Activated CD8-positive, alpha-beta memory T cell treated with anti-CD3 and anti-CD28 coated beads for 1 hour (primary cell): ENCODE data around the gene PLA2G6.
"Not testable (repeated sequence)": the region's sequence is repeated elsewhere in the genome, so short reads cannot be mapped to it uniquely, and the experiment has no call there.

Source experiments
- DNase-seq, 2 donors: peaks; one replicate each; pipeline ENCODE4 v3.0.0-alpha.2; 2020; ENCODE audit warnings: low read depth in 1 of 2; ENCODE audit errors: extremely low read depth in 1 of 2

PLA2G6 gene

DNA sequence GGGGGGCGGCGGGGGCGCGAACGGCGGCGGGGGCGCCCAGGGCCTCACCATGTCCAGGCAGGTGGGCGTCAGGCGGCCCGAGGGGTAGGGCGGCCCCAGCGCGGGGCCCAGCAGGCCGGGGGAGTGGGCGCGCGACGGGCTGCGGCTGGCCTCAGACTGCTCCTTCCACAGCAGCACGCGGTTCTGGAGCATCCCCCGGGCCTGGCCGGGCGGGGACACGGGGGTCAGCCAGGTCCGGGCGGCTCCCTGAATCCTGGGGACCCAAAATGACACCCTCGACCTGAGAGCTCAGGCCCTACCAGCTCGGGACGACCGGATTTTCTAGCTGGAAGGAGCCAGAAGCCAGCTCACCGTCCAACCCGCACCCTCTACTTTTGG lies 92.2 kb downstream of the PLA2G6 start:
- no peak for DNase-seq

DNA sequence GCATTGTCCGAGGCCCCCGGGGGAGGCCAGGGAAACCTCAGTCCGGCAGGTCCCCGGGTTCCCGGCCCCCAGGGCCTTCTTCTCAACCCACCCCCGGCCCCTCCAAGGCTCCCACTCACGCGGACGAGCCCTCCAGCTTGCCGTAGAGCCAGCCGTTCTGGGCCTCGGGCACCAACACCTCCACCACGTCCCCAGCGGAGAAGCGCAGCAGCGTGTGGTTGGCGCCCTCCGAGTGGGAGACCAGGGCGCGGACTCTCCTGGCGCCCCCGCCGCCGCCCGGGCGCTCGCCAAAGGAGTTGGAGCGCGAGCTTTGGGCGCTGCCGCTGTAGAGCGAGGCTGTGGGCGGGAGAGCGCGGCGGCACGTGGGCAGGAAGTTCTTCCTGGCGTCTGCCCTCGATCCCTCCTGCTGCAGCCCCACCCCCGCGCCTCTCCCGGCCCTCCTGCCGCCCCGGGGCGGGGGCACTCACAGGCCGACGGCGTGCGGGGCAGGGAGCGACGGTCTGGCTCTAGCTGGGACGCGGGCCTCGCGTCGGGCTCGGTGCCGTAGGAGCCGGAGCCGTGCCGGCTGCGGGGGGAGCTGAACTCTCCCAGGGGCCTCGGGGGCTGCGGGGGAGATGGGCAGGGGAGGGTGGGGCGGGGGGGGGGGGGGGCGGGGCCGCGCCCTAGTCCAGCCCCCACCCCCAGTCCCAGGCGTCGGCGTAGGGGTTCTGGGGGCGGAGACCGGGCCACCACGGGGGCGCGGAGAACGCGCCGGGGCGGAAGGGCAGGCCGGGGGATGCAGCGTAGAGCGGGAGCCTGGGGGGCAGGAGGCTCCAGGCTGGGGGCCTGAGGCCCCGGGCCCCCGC lies 92.8 kb downstream of the PLA2G6 start:
- DNase-seq, result no peak

DNA sequence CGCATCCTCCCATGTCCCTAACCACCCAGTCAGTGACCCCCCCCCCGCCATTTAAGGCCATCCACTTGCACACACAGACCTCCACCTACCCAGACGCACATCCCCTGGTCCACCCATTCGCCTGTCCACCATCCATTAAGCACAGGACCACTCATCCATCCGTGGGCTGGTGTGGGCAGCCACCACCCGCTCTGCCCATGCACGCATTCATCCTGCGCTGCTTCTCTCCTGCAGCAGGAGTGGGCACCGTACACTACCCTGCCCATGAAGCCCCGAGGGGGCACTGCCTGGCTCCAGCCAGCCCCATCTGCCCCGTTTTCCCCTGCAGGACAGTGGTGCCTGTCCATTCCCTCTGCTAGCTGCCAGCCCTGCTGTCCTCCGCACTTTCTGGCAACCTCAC lies 93.8 kb downstream of the PLA2G6 start:
- no peak for DNase-seq

DNA sequence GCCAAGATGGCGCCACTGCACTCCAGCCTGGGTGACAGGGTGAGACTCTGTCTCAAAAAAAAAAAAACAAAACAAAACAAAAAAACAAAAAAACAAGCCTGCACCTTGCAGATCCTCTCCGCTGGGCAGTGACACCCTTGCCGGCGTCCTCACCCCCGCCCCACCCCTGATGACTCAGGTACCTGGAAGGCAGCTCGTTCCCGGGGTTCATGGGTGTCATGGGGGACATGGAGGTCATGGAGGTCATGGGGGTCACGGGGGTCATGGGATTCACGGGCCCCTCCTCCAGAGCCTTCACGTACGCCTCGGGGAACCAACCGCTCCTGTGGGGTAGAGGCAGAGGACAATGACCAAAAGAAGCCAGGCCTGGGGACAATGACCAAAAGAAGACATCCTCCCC lies 94.7 kb downstream of the PLA2G6 start:
- DNase-seq, result no peak

DNA sequence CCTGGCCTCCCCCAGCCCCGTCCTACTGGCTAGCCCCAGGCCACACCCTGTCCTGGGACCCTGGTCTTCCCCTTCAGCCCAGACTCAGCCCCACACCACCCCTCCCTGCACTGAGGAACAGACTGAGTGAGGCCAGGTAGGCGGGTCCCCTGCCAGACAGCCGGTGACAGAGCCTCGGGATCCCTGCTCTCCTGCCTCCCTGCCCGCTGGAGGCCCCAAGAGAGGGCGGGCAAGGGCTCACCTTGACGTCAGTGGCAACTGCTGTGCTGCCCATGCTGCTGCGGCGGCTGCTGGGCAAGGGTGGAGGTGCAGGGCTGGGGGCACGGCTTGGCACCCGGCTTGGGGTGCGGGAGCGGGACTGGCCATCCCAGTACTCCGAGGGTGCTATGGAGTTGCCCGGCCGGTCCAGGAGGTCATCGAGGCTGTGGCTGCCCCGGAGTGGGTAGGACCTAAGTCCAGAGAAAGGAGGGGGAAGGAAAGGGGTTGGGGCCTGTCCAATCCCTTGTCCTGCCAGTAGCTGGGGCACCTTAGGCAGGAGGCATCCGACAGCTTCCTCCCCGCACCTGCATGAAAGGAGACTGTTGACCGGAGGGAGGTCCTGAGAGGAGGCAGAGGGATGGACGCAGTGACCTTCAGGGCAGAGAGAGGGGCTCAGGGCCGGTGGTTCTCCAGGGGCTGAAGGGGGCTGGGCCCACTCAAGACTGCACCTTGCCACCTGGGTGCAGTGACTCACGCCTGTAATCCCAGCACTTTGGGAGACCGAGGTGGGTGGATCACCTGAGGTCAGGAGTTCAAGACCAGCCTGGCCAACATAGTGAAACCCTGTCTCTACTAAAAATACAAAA lies 95.4 kb downstream of the PLA2G6 start:
- DNase-seq, result no peak

DNA sequence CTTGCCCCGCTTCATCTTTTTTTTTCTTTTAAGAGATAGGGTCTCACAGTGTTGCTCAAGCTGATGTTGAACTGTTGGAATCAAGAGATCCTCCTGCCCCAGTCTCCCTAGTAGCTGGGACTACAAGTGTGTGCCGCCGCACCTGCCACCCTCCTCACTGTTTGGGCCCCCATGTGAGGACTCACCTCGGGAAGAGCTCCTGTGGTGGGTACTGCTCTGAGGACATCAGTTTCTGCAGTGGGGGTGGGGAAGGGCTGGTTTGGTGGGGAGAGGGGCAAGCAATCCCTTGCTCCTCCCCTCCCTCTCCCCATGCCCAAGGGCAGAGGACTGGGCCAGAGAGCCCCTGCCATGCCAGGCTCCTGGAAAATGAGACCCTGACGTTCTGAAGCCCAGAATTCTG lies 96.1 kb downstream of the PLA2G6 start:
- no peak for DNase-seq

DNA sequence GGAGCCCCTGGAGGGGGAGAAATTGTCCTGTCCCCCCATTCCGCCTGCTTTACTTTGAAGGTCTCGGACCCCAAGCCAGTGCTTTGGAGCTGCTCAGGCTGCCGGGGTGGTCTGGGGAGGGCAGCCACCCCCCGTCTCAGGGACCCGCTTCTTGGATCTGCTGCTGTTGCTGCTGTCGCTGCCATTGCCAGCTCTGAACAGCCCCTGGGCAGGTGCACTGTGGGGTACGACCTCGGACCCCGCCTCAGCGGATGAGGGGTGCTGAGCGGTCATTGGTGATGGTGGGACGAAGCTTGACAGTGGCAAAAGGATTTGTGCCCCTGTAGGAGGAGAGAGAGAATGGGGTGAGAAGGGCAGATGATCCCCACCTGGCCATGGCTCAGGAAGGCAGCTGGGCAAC lies 96.6 kb downstream of the PLA2G6 start:
- DNase-seq, result no peak

DNA sequence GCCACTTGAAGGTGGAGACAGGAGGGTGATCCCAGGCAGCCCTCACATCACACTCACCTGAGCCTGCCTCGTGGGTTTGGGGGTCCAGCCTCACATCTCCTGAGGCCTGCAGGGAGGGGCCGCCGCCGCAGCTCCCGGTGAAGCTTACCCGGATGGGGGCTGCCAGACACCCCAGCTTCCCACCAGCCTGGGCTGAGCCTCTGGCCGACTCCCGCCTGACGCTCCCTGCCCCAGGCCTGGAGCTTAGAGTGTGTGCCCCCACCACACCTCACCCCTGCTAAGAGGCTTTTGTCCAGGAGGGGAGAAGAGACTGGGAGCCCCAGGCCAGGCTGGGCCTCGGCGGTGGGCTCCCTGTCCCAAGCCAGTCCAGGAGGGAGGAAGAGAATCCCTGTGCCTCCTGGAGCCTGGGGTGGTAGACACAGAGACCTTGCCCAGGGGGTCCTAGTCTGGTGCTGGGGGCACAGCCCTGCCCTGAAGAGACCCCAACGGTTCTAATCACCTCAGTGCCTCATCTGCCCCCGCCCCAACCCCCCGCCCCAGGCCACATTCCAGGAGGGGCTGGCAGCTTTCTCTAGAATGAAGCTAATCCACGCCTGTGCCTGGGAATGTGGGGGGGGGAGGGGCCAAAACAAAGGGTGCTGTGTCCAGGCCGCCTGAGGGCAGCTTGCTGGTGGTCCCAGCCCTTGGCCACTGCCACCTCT lies 97.5 kb downstream of the PLA2G6 start, which contains the start of gene SLC16A8:
Gene SLC16A8 (minus strand): TSS at position 254 of the 701 bp plus-strand sequence. CDS start 1,311 bp downstream, outside the sequence.
- DNase-seq, result no peak

DNA sequence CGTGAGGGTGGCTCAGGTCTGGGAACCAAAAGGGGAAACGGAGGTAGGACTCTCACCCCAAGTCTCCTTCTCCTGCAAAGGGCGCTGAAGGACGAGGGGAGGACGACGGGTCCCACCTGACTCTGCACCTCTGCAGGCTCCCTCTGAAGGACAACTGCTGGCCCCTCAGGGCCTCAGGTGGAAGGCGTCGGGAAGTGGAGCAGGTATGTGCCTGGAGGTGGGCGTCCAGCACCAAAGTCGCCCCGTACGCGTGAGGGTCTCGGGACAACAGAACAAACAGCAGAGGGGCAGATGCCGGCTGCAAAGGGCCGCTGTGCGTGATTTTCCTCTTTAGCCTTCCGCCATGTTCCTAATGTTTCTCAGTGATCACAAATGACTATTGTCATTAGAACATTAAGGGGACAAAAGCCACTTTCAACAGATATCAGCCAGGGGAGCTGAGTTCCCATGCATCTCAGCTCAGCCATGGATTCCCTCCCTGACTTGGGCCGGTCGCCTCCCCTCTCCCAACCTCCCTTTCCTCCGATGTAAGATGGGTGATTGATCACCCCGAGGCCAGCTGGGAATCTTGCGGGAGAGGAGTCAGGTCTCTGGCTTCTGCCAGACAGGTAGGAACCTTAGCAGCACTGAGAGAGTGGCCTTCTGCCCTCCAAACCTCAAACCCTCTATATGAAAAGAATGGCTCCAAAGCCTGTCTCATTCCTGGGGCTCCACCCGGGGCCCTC lies 98.5 kb downstream of the PLA2G6 start:
- no peak for DNase-seq

DNA sequence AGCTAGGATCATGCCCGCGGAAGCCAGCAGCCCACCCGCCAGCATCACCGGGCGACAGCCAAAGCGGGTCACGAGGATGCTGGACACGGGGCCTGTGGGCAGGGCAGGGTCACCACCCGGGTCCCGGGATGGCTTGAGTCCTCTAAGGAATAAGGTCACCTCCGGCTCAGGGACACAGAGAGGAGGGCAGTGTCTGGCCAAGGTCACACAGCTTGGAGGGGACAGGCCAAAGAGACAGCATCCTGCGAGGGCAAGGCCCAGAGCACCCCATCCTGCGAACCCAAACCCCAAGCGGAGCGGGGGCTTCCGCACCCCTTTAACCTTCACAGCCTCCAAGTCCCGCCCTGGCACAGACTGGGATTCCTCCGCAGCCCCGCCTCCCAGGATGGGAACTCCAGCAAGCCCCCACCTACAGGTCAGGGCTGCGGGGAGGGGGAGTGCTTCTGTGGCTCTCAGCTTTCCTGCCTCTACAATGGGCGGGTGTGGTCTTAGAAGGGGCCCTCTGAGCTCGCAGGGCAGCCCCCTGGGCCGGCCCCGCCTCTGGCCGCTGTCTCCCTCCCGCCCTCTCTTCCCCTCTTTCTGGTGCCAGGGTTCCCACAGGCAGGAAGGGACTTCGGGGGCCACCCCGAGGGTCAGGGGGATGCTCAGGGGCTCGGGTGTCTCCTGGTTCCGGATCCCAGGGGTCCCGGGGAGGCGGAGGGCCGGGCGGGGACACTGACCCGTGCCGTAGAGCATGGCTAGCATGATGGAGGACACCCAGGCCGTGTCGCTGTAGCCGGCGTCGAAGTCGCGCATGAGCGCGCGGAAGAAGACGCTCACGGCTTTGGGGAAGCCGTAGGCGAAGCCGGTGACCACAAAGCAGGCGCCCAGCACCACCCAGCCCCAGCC lies 99.4 kb downstream of the PLA2G6 start:
- no peak for DNase-seq

DNA sequence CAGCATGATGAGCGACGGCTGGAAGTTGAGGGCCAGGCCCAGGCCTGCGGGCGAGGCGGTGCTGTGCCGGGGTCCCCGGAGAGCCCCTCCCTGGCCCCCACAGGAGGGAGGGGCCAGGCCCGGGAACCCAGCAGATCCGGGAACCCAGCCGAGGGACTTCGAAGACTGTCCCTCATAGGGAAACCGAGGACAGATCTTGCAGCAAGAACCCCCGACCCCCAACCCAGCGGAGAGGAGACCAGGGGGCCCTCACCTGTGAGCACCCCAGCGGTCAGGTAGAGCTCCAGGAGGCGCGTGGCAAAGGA lies 100.0 kb downstream of the PLA2G6 start:
- no peak for DNase-seq

DNA sequence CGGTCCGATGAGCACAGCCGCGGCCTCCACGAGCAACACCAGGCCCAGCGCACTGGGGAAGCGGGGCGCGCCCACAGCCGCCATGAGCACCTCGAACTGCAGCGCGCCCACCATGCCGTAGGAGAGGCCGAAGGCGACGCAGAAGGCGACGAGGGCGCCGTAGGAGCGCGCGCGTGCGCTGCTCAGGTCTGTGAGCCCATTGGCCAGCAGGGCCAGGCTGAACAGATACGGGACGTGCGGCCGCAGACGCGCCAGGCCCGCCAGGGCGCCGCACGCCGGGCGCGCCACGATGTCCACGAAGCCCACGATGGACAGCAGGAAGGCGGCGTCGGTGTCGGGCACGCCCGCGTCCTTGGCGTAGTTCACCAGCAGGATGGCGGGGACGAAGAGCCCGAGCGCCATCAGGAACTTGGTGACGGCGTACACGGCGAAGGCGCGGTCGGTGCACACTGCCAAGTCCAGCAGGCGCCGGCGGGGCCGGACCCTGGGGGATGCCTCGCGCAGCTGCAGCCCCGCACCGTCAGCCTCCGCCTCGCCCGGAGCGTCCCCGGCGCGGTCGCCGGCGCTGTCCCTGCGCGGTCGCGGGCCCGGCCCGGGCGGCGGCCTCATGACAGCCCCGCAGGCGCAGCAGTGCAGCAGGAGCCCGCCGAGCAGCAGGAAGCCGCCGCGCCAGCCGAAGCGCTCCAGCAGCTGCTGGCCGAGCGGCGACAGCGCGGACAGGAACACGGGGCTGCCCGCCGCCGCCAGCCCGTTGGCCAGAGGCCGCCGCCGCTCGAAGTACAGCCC lies 100.6 kb downstream of the PLA2G6 start:
- no peak for DNase-seq

DNA sequence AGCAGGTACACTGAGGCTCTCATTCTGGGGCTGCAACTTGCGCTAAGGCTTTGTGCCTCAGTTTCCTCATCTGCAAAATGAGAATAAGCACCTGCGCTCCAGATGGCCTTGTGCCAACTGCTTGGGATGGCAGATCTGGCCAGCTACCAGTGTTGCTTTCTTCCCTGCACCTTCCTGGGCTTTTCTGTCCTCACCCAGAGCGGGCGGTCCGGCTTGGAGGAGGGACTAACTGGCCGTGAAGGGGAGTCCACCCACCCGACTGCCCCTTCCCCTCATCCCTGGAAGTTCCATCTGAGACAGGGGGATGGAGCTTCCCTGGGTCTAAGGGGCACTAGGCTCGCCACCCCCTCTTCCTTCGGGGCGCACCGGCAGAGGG lies 101.2 kb downstream of the PLA2G6 start:
- DNase-seq, result no peak

DNA sequence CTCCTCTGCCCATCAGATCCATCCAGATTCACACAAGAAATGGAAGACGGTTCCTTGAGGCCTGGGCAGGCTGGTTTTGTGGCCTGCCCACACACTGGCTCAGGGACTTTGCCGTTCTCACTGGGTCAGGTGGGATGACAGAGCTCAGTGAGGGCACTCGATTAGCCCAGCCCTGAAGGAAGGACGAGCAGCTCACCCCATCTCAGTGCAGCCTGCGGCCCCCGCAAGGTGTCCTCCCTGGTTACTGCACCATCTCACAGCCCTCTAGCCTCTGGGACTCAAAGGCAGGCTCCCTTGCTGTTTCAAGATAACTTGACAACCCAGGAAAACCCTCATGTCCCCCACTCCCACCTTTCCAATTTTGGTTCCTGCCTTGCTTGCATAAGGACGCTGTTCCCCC lies 101.8 kb downstream of the PLA2G6 start:
- no peak for DNase-seq

DNA sequence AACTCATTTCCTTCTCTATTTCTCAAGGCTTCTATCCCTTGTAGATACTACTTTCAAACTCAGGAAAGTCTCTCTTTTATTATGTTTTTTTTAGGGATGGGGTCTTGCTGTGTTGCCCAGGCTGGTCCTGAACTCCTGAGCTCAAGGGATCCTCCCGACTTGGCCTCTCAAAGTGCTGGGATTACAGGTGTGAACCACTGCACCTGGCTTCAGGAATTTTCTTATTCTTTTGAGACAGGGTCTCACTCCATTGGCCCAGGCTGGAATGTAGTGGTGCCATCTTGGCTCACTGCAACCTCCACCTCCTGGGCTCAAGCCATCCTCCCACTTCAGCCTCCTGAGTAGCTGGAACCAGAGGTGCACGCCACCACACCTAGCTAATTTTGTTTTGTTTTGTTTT lies 102.4 kb downstream of the PLA2G6 start:
- not testable (repeated sequence) for DNase-seq

DNA sequence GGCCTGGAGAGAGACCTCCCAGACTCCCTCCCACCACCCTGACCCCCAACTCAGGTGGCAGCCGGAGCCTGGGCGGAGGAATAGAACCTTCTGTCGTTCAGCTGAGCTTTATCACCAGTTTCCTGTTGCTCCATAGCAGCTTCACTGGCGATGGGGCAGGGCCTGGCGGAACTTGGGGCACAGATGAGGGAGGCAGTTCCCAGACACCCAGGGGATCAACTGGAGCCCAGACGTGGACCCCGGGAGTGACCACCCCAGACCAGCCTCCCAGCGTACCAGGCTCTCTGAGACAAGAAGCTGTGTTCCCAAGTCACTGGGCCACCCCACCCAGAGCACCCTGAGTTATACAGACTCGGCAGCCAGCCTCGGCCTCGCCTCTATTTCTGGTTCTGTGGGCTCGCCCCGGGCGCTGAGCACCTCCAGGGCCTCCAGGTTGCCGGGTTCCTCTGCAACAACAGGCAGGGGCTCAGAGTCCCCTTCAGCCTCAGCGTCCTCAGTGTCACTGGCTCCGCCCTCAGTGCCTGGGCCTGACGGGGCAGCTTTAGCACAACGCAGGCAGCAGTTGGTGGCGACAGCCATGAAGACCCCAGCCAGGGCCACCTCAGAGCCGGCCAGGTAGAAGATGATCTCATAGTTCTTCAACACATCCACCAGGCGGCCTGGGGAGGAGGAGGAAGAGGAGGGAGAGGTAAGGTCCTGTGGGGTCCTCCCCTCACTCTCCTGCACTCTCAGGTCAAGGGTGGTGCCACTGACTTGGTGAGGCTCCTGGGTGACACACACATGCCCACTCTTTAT lies 103.4 kb downstream of the PLA2G6 start:
- DNase-seq, result no peak

DNA sequence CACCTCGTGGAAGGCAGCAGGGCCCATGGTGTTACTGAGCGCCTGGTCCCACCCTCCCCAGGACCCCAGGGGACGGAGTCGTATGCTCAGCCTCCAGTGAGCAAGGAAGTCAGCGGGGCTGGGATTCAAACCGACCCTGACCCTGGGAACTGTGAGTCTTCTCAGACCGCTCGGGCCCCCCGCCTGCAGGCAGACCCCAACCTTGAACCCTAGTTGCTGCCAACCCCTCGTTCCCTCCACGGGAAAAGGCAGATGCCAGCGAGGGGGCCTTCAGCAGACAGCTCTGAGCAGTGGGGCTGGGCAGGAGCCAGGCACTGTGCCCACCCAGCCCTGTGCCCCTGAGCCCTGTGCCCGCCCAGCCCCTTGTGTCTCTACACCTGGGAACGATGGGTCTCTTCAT lies 104.0 kb downstream of the PLA2G6 start:
- no peak for DNase-seq

DNA sequence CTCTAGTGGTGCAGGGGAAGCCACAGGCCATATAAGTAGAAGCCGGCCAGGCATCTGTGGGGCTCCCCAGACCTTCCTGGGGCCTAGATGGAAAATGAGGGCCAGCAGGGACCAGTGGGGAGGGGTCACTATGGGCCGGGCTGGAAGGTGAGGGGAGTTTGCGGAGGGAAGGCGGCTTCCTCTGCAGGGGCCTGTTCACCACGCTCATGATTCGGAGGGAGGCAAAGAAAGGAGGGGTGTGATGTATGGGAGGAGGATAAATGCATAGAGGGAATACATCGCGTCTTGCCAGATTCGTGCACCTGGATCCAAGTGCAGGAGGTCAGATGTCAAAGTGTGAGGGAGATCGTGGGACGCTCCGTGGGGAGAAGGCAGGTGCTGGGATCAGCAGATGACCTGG lies 104.5 kb downstream of the PLA2G6 start:
- no peak for DNase-seq
